ENCODE measurements around the gene SMCR8. TPM values are rescaled to one million over a fixed set of nuclear protein-coding genes. Genes with fewer than 3 reads are reported as not detected.

Gene SMCR8
- polyA plus RNA-seq, 1 of the 3 experiments (the other 2 are of a cell fraction): 5.6 TPM

DNA sequence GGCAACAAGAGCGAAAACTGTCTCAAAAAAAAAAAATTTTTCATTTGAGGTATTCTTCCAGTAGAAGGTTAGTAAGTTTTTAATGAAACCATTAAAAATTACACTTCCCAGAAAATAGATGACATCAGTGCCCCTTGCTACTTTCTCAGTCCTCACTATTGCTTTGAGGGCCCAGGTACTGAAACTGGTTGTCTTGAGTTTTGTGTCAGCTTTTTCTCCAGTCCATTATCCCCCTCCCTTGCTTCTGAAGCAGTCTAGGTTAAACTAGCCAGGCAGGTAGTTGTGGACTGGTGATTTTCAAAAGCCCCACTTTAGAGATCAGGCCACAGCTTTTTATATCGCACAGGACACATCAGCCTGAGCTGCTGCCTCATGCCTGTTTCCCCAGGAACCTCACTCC lies 10.9 kb downstream of the SMCR8 start:
- 100% methylated on average over 2 of the region's 2 CpGs for WGBS (ENCODE audit: low lambda C conversion rate)
- 0 out of 2 replicates have a peak, but pooled peaks cover 7% of the 10 kb centered on the region for H4K20me1 ChIP-seq (ENCODE audit: insufficient read depth)
- H3K27ac ChIP-seq (ENCODE audit: low read depth in 2 of 2, low read length in 1 of 2): no peak overlapping the region
- no peak overlapping the region for H3K4me3 ChIP-seq (ENCODE audit: low read depth in 2 of 2, low read length in 1 of 2)
- H3K9me2 ChIP-seq: no peaks in the 10 kb centered on the region
- H3K9ac ChIP-seq: no peak overlapping the region
- POLR2A ChIA-PET: no interaction called here
- H3K36me3 ChIP-seq (replicated peaks in 1 of 2; ENCODE audit: control insufficient read depth in 1 of 2, insufficient read depth in 2 of 2, low read length in 1 of 2): peaks cover 12 to 66% of the 10 kb centered on the region in 2 experiments
- H3K4me2 ChIP-seq: no peak overlapping the region
- no peak for TF ChIP-seq CHD2 (IDR thresholded peaks at IDR 0.05; ENCODE audit: low read length, partially characterized antibody)
- no peak for TF ChIP-seq RCOR1 (IDR thresholded peaks at IDR 0.05; ENCODE audit: low read length)
- no peak for TF ChIP-seq GABPA (IDR thresholded peaks at IDR 0.05; ENCODE audit: low read depth)
- TF ChIP-seq MEF2A (IDR thresholded peaks at IDR 0.05; ENCODE audit: borderline replicate concordance, low read depth): no peak
- TF ChIP-seq, protein P1, sequence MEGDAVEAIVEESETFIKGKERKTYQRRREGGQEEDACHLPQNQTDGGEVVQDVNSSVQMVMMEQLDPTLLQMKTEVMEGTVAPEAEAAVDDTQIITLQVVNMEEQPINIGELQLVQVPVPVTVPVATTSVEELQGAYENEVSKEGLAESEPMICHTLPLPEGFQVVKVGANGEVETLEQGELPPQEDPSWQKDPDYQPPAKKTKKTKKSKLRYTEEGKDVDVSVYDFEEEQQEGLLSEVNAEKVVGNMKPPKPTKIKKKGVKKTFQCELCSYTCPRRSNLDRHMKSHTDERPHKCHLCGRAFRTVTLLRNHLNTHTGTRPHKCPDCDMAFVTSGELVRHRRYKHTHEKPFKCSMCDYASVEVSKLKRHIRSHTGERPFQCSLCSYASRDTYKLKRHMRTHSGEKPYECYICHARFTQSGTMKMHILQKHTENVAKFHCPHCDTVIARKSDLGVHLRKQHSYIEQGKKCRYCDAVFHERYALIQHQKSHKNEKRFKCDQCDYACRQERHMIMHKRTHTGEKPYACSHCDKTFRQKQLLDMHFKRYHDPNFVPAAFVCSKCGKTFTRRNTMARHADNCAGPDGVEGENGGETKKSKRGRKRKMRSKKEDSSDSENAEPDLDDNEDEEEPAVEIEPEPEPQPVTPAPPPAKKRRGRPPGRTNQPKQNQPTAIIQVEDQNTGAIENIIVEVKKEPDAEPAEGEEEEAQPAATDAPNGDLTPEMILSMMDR (IDR thresholded peaks at IDR 0.05): no peak
- TF ChIP-seq FOXJ3 (CRISPR knock-in tag; IDR thresholded peaks at IDR 0.05): no peak
- TF ChIP-seq RAD21 (IDR thresholded peaks at IDR 0.05; ENCODE audit: low read length): no peak
- TF ChIP-seq, protein P2, sequence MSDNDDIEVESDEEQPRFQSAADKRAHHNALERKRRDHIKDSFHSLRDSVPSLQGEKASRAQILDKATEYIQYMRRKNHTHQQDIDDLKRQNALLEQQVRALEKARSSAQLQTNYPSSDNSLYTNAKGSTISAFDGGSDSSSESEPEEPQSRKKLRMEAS (IDR thresholded peaks at IDR 0.05; ENCODE audit: low read depth): no peak
- TF ChIP-seq, protein P3, sequence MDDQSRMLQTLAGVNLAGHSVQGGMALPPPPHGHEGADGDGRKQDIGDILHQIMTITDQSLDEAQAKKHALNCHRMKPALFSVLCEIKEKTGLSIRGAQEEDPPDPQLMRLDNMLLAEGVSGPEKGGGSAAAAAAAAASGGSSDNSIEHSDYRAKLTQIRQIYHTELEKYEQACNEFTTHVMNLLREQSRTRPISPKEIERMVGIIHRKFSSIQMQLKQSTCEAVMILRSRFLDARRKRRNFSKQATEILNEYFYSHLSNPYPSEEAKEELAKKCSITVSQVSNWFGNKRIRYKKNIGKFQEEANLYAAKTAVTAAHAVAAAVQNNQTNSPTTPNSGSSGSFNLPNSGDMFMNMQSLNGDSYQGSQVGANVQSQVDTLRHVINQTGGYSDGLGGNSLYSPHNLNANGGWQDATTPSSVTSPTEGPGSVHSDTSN (IDR thresholded peaks at IDR 0.05): no peak
- no peaks in the 10 kb centered on the region for H3K4me1 ChIP-seq (ENCODE audit: control insufficient read depth in 1 of 2, insufficient read depth in 2 of 2, low read depth in 1 of 2, low read length in 1 of 2)
- DNase-seq: no peak
- CTCF ChIA-PET: no interaction called here
- no peaks in the 10 kb centered on the region for H3K9me3 ChIP-seq
- no peak overlapping the region for H2AFZ ChIP-seq (ENCODE audit: low read depth)
- H3F3A ChIP-seq (replicated peaks; ENCODE audit: insufficient read depth): no peaks in the 10 kb centered on the region
- no peaks in the 10 kb centered on the region for H3K27me3 ChIP-seq (ENCODE audit: insufficient read depth)
- H3K79me2 ChIP-seq (ENCODE audit: insufficient read depth): peaks cover 26% of the 10 kb centered on the region

DNA sequence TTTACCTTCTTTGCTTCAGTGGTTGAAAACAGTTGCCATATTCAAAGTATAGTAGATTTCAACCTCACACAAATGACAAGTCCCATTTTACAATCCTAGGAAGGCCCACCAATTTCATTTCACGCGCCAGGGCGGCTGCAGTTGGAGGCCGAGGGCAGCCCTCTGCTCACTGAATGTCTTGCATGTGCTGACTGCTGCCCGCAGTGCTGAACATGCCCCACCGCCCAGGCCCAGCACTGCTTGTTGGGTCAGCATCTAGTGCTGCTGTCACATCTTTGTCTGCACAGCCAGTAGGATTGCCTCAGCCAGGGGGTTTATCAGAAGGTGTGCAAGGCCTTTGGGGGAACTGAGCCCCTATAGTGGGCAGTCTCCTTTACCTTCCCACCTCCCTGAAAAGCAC lies 11.5 kb downstream of the SMCR8 start:
- POLR2A ChIA-PET: no interaction called here
- Histone ChIP-seq H3K4me3 (ENCODE audit: low read depth in 2 of 2, low read length in 1 of 2) (no peak overlapping the region), H3K27me3 (ENCODE audit: insufficient read depth) (no peaks in the 10 kb centered on the region), H3K4me1 (ENCODE audit: control insufficient read depth in 1 of 2, insufficient read depth in 2 of 2, low read depth in 1 of 2, low read length in 1 of 2) (no peaks in the 10 kb centered on the region), H3K79me2 (ENCODE audit: insufficient read depth) (peaks cover 20% of the 10 kb centered on the region), H3K9me2 (no peaks in the 10 kb centered on the region), H4K20me1 (ENCODE audit: insufficient read depth) (0 out of 2 replicates have a peak, but pooled peaks cover 5% of the 10 kb centered on the region), H3K9me3 (no peaks in the 10 kb centered on the region), H3K9ac (no peak overlapping the region), H2AFZ (ENCODE audit: low read depth) (no peak overlapping the region), H3K36me3 (replicated peaks in 1 of 2; ENCODE audit: control insufficient read depth in 1 of 2, insufficient read depth in 2 of 2, low read length in 1 of 2) (peaks cover 12 to 66% of the 10 kb centered on the region in 2 experiments), H3F3A (replicated peaks; ENCODE audit: insufficient read depth) (no peaks in the 10 kb centered on the region), H3K4me2 (no peak overlapping the region), H3K27ac (ENCODE audit: low read depth in 2 of 2, low read length in 1 of 2) (no peak overlapping the region)
- no peak for DNase-seq
- WGBS (ENCODE audit: low lambda C conversion rate): 97% methylated on average over 6 of the region's 6 CpGs
- CTCF ChIA-PET: no interaction called here
- TF ChIP-seq FOSL2 (IDR thresholded peaks at IDR 0.05; ENCODE audit: borderline replicate concordance, low read depth) (no peak), NRF1 (IDR thresholded peaks at IDR 0.05; ENCODE audit: low read depth, low read length) (no peak), SIN3A (IDR thresholded peaks at IDR 0.05; ENCODE audit: borderline replicate concordance, low read depth, low read length) (no peak), EZH2phosphoT487 (IDR thresholded peaks at IDR 0.05; ENCODE audit: borderline replicate concordance, low read depth) (no peak), RXRA (IDR thresholded peaks at IDR 0.05; ENCODE audit: borderline replicate concordance, low read depth) (no peak), RAD21 (IDR thresholded peaks at IDR 0.05; ENCODE audit: low read length) (no peak), GABPA (IDR thresholded peaks at IDR 0.05; ENCODE audit: low read depth) (no peak)

Data from SK-N-SH (cell line).